HCT116 (cell line): ENCODE data around the gene SCN4A.

Experiments
- ATF3 ChIP-seq: IDR thresholded peaks from 2 replicates; pipeline ENCODE4 v1.6.1; 2012
- CTCF ChIP-seq, 3 experiments: fragments of 200-600 bp in 1 of 3; sonication (generic) in 1 of 3; IDR thresholded peaks in 2 of 3; conservative IDR thresholded peaks in 1 of 3; 2 replicates each; pipeline ENCODE4 v1.5.1; 2012 to 2017; ENCODE audit warnings: low read depth in 2 of 3, low read length in 2 of 3, antibody characterized with exemption in 1 of 3, borderline replicate concordance in 1 of 3, control low read depth in 1 of 3, mild to moderate bottlenecking in 1 of 3, mixed read lengths in 1 of 3, mixed run types in 1 of 3, moderate library complexity in 1 of 3; ENCODE audit not compliant: insufficient read depth in 1 of 3
- ELF1 ChIP-seq: IDR thresholded peaks from 2 replicates; pipeline ENCODE4 v1.6.1; 2012; ENCODE audit warnings: low read depth, borderline replicate concordance
- EZH2 ChIP-seq: fragments of 200-600 bp; sonication (generic); IDR thresholded peaks from 2 replicates; pipeline ENCODE4 v1.6.1; 2017; ENCODE audit warnings: antibody characterized with exemption, mixed run types
- EZH2phosphoT487 ChIP-seq: fragments of 200-600 bp; IDR thresholded peaks from 2 replicates; pipeline ENCODE4 v1.6.1; 2018; ENCODE audit warnings: antibody characterized with exemption, borderline replicate concordance
- JUND ChIP-seq: IDR thresholded peaks from 2 replicates; pipeline ENCODE4 v1.6.1; 2012
- MAX ChIP-seq: IDR thresholded peaks from 2 replicates; pipeline ENCODE4 v1.6.1; 2012
- POLR2A ChIP-seq: IDR thresholded peaks from 2 replicates; pipeline ENCODE4 v1.7.0; 2011; ENCODE audit warnings: borderline replicate concordance; ENCODE audit not compliant: insufficient read depth, insufficient read length; ENCODE audit errors: extremely low read depth
- RAD21 ChIP-seq: IDR thresholded peaks from 2 replicates; pipeline ENCODE4 v1.6.1; 2012; ENCODE audit warnings: low read depth, mild to moderate bottlenecking
- REST ChIP-seq: IDR thresholded peaks from 2 replicates; pipeline ENCODE4 v1.6.1; 2012; ENCODE audit warnings: low read depth
- SP1 ChIP-seq: IDR thresholded peaks from 2 replicates; pipeline ENCODE4 v1.6.1; 2012; ENCODE audit warnings: low read depth
- SRF ChIP-seq: IDR thresholded peaks from 2 replicates; pipeline ENCODE4 v1.6.1; 2012; ENCODE audit warnings: low read depth
- TCF7L2 ChIP-seq: IDR thresholded peaks from 2 replicates; pipeline ENCODE4 v1.7.0; 2011; ENCODE audit warnings: borderline replicate concordance, inconsistent platforms; ENCODE audit not compliant: insufficient read depth, insufficient read length; ENCODE audit errors: extremely low read depth
- ZBTB33 ChIP-seq: IDR thresholded peaks from 2 replicates; pipeline ENCODE4 v1.6.1; 2011; ENCODE audit warnings: mild to moderate bottlenecking, low read length, moderate library complexity; ENCODE audit not compliant: insufficient replicate concordance; ENCODE audit errors: extremely low read depth

- TF ChIP-seq REST, result no peak
- no peak for TF ChIP-seq CTCF (IDR thresholded peaks at IDR 0.05 in 2 of 3, conservative IDR thresholded peaks at IDR 0.05 in 1 of 3; ENCODE audit: borderline replicate concordance in 1 of 3, insufficient read depth in 1 of 3, low read depth in 2 of 3, low read length in 2 of 3)
- TF ChIP-seq RAD21, result no peak
- TF ChIP-seq POLR2A, result no peak
- no peak for TF ChIP-seq JUND
- TF ChIP-seq EZH2, result no peak
- no peak for TF ChIP-seq ATF3
- TF ChIP-seq EZH2phosphoT487, result no peak
- TF ChIP-seq ZBTB33, result no peak
- TF ChIP-seq SP1, result no peak
- no peak for TF ChIP-seq MAX
- TF ChIP-seq TCF7L2, result no peak
- no peak for TF ChIP-seq SRF
- no peak for TF ChIP-seq ELF1
These were observed 24.2 kb downstream of the SCN4A start for GRCh38 chr17:63948521-63948920.
